ENCODE measurements around the gene DYNLRB1.

Gene DYNLRB1

GRCh38 chr20:34553366-34553867 is 37.2 kb downstream of the DYNLRB1 start:
- DNase-seq (ENCODE audit: insufficient read length, low spot score) (no peak), FAIRE-seq (no peak)
- TF ChIP-seq CTCF (IDR thresholded peaks at IDR 0.05; ENCODE audit: insufficient read depth, missing control alignments): no peak

DNA sequence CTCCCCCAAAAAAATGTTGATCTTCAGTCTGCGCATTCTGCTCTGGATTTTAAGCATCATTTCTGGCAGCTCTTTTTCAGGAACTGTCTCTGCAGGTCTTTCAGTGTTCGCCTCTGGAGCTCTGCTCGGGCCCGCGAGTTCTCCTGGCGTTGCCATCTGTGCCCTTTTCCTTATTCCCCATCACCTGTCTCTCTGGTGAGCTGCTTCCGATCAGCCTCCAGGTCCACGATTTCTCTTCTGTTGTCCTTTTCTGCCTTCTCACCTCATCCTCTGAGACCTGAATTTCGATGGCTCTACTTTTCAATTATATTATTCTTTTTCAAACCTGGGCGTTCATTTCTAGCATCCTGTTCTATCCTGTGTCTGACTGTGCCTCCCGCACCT is 41.7 kb downstream of the DYNLRB1 start:
- TF ChIP-seq CTCF (IDR thresholded peaks at IDR 0.05; ENCODE audit: insufficient read depth, missing control alignments): no peak
- FAIRE-seq (no peak), DNase-seq (ENCODE audit: insufficient read length, low spot score) (no peak)

- peak; percentile 79 for DNase-seq (ENCODE audit: insufficient read length, low spot score)
- TF ChIP-seq CTCF (IDR thresholded peaks at IDR 0.05; ENCODE audit: insufficient read depth, missing control alignments): no peak
- no peak for FAIRE-seq
Observed at GRCh38 chr20:34558320-34559218, 42.3 kb downstream of the DYNLRB1 start, which contains the start of gene MAP1LC3A. MAP1LC3A (plus strand) TSS chr20:34558718; CDS start chr20:34558869, 151 bp downstream.

DNA sequence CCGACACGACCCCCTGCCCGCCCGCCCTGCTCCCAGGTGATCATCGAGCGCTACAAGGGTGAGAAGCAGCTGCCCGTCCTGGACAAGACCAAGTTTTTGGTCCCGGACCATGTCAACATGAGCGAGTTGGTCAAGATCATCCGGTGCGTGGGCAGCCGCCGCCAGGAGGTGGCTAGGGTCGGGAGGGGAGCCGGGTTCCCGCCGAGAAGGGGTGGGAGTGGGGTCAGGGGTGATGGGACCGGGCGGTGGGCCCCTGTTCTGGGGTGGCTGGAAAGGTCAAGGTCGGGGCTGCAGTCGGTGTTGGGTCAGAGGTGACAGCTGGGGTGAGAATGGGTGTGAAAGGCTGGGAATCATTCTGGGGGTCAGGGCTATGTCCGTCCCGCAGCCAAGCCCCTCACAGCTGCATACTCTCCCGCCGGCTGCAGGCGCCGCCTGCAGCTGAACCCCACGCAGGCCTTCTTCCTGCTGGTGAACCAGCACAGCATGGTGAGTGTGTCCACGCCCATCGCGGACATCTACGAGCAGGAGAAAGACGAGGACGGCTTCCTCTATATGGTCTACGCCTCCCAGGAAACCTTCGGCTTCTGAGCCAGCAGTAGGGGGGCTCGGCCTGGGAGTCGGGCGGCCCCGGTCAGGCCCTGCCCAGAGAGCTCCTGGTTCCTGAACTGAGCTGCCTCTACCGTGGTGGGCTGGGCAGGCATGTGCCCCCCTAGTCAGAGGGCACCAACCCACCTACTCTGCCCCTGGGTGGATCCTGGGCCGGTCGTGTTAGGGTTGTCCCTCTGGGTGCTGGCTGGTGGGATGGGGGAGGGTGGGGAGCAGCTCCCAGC is 43.3 kb downstream of the DYNLRB1 start:
- FAIRE-seq (no peak), DNase-seq (ENCODE audit: insufficient read length, low spot score) (no peak)
- no peak for TF ChIP-seq CTCF (IDR thresholded peaks at IDR 0.05; ENCODE audit: insufficient read depth, missing control alignments)

DNA sequence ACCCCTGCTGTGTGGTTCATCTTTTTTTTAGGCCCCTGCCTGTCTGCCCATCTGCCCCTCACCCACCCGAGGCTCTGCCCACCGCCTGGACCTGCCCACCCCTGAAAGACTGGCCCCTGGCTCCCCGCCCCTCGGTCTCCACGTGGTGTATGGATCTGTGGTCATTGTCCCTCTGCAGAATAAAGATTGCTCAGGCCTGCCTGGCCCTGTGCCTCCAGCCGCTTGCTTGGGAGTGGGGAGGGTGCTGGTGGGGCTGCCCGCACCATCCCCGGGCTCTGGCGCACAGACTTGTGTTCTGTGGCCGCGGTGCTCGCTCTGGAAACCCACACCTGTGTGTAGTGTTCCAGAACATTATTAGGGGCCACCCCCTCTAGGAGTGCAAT is 43.9 kb downstream of the DYNLRB1 start:
- FAIRE-seq: no peak
- DNase-seq (ENCODE audit: insufficient read length, low spot score): no peak
- TF ChIP-seq CTCF (IDR thresholded peaks at IDR 0.05; ENCODE audit: insufficient read depth, missing control alignments): no peak

DNA sequence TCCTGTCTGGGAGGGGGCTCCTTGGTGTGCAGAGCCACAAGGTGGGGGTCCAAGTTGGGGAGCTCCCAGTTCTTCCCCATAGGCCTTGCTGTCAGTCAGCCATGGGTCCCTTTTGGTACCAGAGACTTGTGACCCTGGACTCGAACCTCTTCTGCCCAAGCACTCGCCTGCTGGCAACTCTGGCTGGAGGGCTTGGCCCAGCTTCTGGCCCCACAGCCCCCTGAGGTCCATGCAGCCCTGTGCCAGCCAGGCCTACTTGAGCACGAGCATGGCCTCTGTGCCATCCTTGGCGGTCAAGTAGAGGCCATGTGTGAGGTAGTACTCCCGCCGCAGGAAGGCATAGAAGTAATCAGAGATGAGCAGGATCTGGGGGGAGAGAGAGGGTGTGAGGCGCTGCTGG is 44.4 kb downstream of the DYNLRB1 start:
- TF ChIP-seq CTCF (IDR thresholded peaks at IDR 0.05; ENCODE audit: insufficient read depth, missing control alignments): no peak
- no peak for DNase-seq (ENCODE audit: insufficient read length, low spot score)
- FAIRE-seq: no peak

Data from D721Med (cell line).